Loucy (cell line): ENCODE measurements around the gene OR10T2.

Experiments
- EZH2phosphoT487 ChIP-seq: fragments of 200-600 bp; IDR thresholded peaks from 2 replicates; pipeline ENCODE4 v1.6.1; 2018; ENCODE audit warnings: antibody characterized with exemption, mild to moderate bottlenecking, moderate library complexity, borderline replicate concordance
- TF ChIP-seq, protein P1 (sequence below): fragments of 200-600 bp; sonication (generic); conservative IDR thresholded peaks from 2 replicates; pipeline ENCODE4 v1.5.1; 2014; ENCODE audit warnings: mild to moderate bottlenecking, antibody characterized with exemption, low read length

- TF ChIP-seq, protein P1, sequence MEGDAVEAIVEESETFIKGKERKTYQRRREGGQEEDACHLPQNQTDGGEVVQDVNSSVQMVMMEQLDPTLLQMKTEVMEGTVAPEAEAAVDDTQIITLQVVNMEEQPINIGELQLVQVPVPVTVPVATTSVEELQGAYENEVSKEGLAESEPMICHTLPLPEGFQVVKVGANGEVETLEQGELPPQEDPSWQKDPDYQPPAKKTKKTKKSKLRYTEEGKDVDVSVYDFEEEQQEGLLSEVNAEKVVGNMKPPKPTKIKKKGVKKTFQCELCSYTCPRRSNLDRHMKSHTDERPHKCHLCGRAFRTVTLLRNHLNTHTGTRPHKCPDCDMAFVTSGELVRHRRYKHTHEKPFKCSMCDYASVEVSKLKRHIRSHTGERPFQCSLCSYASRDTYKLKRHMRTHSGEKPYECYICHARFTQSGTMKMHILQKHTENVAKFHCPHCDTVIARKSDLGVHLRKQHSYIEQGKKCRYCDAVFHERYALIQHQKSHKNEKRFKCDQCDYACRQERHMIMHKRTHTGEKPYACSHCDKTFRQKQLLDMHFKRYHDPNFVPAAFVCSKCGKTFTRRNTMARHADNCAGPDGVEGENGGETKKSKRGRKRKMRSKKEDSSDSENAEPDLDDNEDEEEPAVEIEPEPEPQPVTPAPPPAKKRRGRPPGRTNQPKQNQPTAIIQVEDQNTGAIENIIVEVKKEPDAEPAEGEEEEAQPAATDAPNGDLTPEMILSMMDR, result no peak
- TF ChIP-seq EZH2phosphoT487, result no peak
Measured at GRCh38 chr1:158353303-158354075, 45.8 kb downstream of the OR10T2 start, which contains the start of gene CD1E.
